SK-N-DZ (cell line): ENCODE results near the gene CYP4A22.
"Not testable (repeated sequence)": the region's sequence is repeated elsewhere in the genome, so short reads cannot be mapped to it uniquely, and the experiment has no call there.

Source experiments
- DNase-seq: peaks from one replicate; pipeline ENCODE4 v3.0.0-alpha.2; 2015; ENCODE audit warnings: low spot score

The CYP4A22 gene

DNA sequence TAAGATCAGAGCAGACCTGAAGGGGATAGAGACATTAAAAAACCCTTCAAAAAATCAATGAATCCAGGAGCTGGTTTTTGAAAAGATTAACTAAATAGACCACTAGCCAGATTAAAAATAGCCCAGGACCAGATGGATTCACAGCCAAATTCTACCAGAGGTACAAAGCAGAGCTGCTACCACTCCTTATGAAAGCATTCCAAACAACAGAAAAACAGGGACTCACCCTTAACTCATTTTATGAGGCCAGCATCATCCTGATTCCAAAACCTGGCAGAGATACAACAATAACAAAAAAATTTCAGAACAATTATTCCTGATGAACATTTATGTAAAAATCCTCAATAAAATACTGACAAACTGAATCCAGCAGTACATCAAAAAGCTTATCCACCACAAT, 19.2 kb downstream of the CYP4A22 start:
- DNase-seq = not testable (repeated sequence)

DNA sequence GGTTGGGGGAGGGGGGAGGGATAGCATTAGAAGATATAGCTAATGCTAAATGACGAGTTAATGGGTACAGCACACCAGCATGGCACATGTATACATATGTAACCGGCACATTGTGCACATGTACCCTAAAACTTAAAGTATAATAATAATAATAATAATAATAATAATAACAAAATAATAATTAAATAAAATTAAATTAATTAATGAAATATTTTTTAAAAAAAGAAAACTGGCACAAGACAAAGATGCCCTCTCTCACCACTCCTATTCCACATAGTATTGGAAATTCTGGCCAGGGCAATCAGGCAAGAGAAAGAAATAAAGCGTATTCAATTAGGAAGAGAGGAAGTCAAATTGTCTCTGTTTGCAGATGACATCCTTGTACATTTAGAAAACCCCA, 20.7 kb downstream of the CYP4A22 start:
- not testable (repeated sequence) for DNase-seq

DNA sequence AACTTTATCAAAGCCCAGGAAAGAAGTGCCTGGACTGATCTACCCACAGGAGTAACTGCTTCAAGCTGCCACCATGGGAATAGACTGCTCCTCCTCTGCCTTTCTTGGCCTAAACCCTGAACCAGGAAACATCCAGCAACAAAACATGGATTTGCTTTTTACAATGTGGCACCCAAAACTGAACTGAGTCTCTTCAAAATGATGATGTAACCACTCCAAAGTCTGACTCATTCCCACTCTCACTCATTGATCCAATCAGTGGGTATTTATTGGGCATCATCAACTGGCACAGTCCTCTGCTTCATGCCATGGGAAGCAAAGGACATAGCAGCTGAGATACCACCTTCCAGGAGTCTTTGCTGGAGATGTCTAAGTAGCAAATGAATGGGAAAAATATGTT, 23.5 kb downstream of the CYP4A22 start:
- DNase-seq = no peak

DNA sequence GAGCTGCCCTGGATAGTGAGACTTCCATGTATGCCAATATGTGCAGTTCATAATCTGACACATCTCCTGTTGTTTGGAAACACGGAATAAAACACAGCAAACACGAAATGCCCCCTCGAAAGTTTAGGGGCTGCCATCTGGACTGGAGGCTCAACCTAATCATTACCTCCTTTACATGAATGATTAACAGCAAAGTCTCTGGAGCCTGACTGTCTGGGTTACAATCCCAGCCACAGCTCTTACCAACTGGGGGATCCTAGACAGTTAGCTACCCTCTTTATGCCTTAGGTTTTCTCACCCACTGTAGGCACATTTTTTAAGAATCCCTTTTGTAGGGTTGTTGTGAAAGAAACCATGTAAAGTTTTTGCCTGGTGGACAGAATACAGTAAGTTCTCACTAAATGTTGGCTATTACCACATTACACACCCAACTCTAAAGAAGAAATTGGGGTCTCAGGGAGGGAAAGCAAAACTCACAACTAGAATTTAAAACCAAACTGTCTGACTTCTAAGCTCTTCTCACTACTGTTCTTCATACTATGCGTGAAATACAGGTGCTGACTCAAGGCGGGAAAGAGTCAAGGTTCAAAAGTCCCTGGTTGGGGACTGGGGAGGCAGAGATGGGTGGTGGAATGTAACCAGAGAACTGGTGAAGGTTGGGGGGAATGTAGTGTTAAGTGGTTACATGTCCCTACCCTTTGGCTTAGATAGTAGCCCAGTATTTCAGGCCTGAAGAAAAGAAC, 24.2 kb downstream of the CYP4A22 start:
- DNase-seq = no peak

DNA sequence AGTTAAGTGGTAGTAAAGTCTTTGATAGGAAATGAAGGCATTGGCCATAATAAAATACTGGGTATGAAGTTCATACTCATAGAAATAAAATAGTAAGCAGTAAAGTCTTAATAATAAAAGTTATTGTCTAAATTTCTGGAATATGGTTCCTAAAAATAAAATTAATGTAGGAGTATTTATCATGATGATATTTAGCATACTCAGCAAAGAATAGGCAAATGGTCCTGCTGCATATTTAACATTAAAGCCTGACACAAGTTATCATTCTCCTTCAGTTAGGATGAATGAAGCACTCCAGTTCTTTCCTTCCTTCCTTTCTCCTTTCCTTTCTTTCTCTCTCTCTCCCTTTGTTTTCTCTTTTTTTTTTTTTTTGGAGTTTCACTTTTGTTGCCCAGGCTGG, 27.3 kb downstream of the CYP4A22 start:
- no peak for DNase-seq

DNA sequence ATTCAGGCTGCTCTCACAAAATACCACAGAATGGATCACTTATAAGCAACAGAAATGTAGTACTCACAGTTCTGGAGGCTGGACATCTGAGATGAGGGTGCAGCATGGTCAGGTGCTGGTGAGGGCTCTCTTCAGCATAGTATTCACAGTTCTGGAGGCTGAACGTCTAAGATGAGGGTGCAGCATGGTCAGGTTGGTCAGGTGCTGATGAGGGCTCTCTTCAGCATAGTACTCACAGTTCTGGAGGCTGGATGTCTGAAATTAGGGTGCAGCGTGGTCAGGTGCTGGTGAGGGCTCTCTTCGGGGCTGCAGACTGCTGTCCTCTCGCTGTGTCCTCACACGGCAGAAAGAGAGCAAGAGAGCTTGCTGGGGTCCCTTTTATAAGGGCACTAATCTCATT, 35.5 kb downstream of the CYP4A22 start:
- DNase-seq = no peak

DNA sequence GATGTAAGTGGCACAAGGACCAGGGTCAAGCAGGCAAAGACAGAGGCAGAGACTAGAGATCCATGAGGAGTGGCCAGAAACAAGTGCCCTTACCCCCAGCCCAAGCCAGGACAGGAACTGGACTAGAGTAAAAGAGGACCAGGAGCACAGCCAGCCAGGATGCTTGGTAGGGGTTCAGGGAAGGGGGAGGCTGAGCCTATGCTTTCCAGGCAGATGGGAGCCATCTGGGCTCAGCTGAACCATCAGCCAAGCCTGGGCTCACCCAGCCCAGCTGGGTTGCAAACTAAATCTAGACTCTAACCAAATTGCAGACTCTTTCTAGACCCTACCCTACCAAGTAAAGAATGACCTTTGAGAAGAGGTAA, 37.4 kb downstream of the CYP4A22 start:
- no peak for DNase-seq

DNA sequence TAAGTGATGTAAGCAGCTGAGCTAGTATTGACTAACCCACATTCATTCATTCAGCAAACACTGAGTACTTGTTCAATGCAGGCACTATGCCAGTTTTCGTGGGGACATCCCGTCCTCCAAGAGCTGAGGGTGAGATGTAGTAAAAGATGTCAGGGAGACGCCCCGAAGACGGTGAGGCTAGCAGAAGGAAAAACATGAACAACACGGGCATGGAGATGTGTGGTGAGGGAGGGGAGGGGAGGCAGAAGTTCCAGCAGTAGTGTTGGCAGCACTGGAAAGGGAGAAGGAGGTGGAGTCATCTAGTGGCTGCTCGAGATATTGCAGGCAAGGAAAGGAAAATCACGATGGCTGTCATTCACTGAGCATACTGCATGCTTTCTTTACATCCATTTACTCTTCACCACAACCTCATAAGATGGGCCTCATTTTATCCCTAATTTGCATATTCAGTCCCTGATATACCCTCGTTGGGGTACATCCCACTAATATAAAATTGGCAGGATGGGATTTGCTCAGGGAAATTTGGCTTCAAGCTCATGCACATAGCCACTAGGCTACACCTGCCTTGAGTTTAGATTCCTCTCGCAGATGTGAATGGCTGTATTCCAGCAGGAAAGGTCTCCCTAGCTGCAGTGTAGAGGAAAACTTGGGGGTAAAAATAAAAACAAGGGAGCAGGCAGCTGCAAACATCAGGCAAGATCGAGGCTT, 38.1 kb downstream of the CYP4A22 start:
- peak; percentile 39 for DNase-seq

DNA sequence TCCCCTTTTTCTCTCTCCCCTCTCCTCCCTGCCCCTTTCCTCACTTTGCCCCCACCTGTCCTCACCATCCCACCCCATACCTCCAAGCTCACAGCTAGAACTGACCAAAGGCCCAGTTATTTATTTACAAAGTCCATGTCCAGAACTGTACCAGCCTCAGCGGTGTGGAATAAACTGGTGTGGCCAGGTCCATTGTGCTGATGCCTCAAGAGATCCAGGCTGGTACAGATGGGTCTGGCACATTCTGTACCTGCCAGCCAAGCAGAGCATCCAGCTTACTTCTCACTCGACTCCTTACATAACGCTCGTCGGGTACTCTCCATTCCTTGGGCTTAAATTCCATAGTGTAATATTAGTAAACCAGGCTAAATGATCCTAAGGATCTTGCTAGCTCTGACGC, 40.8 kb downstream of the CYP4A22 start:
- DNase-seq = no peak

DNA sequence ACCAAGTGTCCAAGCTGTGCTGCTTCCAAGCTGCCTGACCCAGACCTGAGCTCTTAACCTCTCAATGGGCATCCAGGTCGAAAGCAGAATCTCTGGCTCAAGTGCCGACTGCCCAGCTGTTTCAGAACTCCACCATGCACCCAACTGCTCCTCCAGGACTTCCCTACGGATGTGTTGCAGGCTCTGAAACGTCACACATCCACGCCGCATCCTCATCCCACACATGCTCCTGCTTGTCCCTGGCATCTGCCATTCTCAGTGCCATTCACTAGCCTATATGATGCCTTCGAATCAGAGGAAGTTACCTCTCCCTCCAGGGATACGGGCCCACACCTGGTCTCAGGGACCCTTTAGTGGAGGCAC, 41.4 kb downstream of the CYP4A22 start:
- DNase-seq = no peak

DNA sequence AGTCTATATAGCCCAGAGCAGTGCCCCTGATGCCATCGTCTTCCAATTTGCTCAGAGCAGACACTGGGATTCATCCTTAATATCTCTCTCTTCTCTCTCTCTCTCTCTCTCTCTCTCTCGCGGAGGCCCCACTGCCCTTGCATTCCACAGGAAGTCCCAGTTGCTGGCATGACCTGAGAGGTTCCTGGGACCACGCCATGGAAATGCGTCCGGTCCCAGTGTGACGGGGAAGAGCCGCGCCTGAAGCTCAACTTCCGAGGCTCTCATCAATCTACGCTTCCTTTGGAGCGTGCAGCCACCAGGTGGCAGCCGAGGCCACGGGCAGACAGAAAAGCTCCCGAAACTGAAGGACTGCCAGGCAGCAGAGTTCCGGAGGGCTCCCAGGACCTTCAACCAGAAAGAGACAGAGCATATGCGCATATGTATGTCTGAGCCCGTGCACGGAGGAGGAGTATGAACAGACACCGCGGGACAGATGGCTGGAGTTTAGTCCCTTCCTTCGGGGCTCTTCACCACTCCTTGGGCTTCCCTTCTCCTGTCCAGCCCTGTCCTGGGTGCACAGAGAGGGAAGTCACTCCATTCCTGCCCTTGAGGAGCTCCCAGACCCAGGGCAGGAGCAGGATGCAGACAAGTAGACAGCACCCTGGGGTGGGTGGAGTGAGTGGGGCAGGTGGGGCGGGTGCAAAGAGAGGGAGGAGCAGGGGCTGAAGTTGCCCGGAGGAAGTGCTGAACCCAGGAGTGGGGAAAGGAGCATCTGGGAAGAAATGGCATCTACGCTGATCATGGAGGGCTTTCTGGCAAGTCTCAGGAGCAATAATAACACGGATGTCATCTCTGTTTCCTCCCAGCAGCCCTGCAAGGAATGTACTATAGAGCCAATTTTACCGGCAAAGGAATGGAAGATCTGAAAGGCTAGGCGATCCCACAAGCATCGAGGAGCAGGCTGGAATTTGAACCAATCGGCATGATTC, 42.1 kb downstream of the CYP4A22 start:
- peak; percentile 76 for DNase-seq

DNA sequence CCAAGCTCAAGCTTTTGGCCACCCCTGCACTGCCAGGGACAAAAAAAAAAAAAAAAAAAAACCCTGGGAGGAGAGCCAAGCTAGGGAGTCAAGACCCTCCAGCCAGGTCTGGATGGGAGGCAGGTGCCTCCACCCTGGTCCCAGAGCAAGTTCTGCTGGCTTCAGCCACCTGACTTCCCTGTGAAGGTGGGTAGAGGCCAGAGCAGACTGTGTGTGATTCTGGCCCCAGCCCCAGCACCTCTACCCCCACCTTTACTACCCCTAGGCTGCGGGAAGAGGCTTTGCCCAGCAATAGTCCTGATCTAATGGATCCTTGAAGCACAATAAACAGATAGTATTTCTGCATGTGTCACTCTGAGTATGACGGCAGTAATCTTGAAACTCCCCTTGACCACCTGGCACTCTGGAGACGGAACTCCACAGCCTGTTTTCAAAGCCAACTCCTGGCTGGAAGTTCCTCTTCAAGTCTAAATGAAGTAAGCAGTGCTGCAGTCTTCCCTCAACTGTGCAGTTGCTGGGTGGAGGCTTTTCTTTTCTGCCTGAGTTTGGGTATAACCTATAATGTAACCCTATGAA, 42.8 kb downstream of the CYP4A22 start:
- DNase-seq = no peak

DNA sequence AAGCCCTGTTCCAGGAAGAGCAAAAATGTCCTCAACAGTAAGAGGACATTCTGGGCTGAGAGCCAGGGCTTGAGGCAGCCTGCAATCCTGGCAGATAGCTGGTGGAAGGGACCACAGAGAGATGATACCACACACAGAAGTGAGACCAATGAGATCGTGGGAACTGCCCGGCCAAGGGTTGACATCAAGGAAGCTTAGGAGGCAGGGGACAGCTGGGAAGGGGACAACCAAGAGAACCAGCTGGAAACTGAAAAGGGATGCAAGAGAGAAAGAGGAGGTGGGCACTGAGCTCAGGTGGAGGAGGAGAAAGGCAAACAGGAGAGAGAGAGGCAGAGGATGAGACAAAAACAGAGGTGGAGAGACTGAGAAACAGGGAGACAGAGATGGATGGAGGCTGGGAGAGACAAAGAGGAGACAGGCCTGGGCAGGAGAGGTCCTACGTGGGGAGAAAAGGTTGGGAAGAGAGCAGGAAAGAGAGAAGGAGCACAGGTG, 43.4 kb downstream of the CYP4A22 start:
- DNase-seq = no peak

DNA sequence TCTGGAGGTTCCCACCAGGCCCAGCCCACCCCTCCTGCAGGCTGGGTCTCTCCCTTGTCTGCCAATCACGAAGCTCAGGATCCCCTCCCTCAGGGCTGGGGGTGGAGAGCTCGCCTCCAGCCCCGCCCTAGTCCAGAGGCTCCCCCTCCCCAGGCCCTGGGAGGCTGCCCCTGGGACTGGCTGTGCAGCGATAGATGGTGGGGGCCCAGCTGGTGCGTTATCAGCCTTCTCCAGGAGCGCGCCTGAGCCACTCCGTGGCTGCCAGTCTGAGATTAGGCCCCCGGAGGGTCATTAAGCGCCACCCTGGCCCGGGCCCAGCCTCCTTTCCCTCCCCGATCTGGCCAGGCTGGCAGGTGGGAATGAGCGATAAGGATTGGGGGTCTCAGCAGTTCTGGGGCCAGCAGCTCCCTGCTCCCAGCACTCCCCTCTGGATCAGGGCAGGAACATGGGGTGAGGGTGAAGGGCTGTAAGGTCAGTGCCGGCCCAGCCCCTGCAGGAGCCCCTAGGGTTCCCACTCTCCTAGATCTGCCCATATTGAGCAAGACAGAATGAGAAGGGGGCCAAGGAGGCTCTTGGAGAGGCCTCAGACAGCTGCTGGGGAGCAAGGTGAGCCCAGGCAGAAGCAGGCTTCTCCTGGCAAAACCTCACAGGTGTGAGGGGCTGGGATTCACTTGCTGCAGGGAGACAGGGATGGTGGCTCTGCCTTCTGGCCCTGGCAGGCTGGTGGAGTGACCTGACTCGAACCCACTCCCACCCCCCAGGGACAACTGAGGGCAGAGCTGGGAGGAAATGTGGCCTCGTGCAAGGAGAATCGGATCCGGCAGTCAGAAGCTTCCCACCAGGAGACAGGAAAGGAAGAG, 44.1 kb downstream of the CYP4A22 start:
- DNase-seq = no peak

DNA sequence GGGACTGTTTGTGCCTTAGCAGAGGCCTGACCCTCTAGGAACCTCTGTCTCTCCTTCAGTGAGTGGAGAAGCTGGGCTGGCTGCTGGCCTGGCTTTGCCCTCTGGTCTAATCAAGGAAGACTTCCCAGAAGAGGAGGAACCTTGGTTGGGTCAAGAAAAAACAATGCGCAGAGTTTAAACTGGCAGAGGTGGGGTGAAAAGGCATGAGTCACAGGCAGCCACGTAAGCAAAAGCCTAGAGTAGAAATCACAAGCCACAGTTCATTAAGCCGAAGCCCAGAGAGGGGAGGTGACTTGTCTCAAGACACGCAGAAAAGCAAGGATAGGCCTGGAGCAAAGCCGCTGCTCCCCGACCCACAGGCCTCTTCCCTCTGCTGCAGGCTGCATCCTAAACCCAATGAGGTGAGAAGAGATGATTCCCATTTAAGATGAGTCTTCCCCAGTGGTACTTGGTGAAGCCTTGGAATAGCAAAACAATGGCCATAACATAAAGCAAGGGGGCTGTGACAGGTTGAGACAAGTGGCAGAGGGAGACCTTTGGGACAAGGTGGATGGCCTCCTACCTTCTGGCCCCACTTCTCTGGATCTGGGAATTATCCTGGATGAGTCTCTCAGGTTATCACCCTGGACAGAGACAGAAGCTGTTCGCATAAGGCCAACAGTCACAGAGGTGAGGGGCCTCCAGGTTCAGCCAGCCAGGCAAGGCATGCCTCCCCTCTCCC, 44.9 kb downstream of the CYP4A22 start:
- DNase-seq = no peak

DNA sequence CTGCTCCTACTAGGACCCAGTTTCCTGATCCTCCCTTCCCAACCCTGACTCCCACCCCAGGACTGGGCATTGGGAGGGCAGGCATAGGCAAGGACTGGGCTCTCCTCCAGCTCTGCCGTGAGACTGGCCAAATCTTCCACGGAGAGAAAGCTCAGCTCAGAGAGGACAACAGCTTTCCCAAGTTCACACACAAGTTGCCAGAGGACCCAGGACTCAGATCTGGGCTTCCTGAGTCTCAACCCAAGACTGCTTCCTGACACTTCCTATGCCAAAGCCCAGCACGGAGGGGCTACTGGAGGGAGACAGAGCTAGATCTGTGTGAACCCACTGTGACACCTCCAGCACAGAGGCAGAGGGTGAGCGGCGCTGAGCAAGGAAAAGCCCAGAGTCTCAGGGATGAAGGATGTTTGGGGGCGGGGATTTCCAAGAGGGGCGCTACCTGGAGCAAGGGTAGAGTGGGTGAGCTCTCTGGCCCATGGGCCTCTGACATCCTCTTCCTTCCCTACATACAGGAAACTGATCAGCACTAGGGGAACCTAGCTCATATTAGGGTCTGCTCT, 45.5 kb downstream of the CYP4A22 start:
- no peak for DNase-seq

DNA sequence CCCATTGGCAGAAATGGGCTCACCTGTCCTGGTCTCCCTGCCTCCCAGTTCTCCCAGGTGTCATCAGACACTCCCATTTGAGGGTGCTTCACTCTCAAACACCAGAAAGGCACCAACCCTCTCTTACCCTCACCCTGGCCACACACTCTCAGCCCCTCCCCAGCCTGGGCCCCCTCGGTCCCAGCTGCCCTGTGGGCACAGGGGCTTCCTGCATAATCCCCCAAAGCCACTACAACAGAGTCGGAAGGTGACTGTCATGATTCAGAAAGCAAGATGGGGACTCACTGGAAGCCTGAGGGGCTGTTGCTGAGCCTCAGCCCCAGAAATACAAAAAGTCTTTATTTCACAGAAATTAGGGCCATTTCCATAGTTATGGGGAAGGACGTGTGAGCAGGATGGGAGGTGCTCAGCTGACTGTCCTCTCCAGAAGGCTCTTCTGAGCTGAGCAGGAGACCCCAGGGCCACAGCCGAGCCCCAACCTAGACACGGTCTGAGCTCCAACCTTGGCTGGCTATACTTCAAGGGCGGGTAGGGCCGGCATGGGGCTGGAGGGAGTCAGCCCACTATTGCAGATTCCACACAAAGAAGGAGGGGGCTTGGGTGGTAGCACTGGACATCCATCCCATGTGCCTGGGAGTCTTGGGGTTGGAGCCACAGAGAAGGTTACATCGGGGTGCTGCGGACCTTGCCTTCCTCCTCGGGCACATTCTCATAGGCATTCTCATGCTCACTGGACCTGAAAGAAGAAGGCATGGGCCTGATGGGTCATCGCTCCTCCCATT, 46.3 kb downstream of the CYP4A22 start:
- no peak for DNase-seq

DNA sequence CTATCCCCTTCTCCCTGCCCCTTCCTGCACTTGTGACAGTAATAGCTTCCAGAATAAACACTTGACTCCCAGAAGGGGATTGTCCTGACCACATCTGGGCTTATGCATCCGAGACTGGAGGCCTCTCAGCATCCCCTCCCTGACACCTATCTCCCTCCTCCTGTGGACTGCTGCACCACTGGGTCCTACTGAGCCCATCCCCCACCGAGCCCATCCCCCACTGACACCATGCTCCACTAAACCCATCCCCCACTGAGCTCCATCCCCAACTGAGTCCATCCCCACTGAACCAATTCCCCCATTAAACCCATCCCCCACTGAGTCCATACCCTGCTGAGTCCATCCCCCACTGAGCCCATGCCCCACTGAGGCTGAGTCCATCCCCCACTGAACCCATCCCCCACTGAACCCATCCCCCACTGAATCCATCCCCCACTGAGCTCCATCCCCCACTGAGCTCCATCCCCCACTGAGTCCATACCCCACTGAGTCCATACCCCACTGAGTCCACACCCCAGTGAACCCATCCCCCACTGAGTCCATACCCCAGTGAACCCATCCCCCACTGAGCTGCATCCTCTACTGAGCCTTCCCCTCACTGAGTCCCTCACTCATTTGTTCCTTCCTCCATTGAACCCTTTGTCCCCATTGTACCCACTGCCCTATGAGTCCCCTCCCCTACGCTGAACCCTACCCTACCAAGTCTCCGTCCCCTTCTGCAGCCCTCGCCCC, 47.0 kb downstream of the CYP4A22 start:
- DNase-seq = no peak
